ENCODE measurements around the gene DSTYK.
A peak's percentile ranks its signal among the peaks of the same experiment; 100 is the strongest.

DSTYK gene, protein sequence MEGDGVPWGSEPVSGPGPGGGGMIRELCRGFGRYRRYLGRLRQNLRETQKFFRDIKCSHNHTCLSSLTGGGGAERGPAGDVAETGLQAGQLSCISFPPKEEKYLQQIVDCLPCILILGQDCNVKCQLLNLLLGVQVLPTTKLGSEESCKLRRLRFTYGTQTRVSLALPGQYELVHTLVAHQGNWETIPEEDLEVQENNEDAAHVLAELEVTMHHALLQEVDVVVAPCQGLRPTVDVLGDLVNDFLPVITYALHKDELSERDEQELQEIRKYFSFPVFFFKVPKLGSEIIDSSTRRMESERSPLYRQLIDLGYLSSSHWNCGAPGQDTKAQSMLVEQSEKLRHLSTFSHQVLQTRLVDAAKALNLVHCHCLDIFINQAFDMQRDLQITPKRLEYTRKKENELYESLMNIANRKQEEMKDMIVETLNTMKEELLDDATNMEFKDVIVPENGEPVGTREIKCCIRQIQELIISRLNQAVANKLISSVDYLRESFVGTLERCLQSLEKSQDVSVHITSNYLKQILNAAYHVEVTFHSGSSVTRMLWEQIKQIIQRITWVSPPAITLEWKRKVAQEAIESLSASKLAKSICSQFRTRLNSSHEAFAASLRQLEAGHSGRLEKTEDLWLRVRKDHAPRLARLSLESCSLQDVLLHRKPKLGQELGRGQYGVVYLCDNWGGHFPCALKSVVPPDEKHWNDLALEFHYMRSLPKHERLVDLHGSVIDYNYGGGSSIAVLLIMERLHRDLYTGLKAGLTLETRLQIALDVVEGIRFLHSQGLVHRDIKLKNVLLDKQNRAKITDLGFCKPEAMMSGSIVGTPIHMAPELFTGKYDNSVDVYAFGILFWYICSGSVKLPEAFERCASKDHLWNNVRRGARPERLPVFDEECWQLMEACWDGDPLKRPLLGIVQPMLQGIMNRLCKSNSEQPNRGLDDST

DNA sequence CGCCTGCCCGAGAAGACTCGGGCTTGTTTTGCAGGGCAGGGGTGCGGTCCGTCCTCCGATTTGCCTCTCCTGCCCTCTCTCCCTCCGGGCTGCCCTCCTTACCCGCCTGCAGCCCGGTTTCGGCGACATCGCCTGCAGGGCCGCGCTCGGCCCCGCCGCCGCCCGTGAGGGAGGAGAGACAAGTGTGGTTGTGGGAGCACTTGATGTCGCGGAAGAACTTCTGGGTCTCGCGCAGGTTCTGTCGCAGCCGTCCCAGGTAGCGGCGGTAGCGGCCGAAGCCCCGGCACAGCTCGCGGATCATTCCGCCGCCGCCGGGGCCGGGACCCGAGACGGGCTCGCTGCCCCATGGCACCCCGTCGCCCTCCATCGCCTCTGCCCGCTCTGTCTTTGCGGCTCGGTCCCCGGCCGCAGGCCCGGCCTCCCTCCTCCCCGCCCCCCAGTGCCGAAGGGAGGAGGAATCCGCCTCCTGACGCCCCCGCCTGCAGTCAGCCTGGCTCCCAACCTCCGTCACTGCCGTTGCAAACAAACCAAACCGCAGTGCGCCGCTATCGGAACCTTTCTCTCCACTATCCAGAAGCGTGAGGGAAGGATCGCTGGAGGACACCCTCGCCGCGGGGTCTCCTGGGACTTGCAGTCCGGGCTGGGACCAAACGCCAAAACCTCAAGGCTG, at the start of gene DSTYK:
Gene DSTYK (minus strand): TSS at position 534 of the 670 bp plus-strand sequence. CDS start 167 bp downstream, at position 367.
- peak; percentile 95 to 96 for DNase-seq

DNA sequence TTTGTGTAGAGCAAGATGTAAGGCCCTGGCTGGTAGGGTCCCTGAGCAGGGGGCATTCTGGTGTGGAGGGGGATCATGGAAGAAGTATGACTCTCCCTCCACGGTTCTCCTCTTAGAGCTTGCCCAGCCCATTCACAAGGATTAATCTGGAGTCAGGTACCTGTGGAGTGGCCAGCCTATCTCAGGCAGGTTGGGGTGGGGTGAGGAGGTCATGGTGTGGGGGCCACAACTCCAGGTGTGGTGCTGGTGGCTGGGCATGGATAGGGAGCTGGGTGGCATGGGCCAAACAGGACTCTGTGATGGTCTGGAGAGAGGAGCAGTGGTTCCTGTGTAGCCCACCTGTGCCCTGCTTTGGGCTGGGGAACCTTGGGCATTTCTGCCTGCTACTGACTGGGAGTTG, 48.5 kb upstream of the DSTYK start:
- DNase-seq, result no peak

DNA sequence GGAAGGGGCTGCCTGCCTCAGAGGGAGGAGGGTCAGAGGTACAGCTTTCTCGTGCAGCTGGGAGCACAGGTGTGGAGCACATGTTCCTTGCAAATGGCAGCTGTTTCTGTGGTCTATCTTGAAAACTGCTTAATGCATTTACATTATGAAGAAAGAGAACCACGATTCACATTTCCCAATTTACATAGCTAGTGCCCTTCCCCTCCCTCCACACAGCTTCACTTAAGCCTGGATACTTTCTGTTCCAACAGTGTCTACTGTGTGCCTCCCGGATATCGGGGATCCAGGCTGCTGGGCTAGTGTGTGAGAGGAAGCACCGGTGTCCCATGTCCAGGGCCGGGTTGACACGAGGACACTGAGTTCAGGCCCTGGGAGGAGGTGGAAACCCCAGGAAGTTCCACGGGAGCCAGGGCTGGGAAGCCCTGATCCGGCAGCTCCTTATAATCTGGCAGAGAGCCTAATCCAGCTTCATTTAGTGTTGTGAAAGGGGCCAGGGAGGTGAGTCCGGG, 47.9 kb upstream of the DSTYK start:
- no peak for DNase-seq

DNA sequence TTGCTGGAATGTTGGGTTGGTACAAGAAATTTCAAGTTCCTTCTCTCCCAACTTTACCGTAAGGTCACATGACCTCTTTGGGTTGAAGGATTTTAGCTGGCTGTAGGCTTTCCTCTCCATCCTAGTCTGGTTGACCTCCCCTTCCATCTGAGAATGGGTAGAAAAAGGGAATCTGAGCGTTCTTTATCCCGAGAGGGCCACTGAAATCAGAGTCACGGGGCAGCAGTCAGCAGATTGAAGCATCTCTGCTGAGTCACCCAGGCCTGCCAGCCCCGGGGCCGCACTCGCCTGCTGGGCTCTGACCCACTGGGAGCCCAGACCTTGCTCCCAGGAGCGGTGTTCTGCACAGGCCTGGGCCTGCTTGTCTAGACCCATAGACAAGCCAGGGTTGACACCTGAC, 47.2 kb upstream of the DSTYK start:
- no peak for DNase-seq

DNA sequence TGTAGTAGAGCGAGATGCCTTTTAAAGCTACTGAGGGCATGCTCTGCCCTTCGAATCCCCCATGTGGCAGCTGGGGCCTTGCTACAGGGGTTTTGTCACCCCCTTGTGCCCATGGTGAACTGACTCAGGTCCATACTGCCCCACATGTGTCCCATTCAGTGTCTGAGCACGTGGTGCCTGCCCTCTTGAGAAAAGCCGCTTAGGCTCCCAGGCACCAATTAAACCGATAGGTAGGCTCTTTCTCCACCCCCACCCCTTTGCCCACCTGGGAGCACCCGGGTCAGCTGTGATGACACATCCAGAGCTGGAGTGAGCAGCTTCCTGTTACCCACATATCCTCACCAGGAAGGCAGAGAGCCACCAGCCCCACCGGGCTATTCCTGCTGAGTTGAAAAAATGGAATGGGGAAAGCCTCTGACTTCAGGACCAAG, 46.8 kb upstream of the DSTYK start:
- DNase-seq, result no peak

DNA sequence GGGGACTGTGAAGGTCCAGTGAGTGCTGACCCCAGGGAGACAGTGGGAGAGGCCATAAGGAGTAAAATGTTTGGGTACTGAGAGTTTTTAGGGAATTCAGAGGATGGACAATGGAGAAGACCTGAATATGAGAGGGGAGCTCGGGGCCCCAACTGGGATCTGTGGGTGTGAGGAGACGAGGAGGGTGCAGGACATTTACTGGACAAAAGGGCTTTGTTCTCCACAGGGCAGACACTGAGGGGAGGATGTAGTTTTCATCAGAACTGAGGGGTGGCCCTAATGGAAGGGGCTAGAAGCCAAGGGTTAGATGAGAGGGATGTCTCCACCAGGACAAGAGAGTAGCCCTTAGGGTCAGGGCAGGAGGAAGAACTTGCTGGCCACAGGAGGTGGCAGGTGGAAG, 46.2 kb upstream of the DSTYK start:
- DNase-seq, result no peak

DNA sequence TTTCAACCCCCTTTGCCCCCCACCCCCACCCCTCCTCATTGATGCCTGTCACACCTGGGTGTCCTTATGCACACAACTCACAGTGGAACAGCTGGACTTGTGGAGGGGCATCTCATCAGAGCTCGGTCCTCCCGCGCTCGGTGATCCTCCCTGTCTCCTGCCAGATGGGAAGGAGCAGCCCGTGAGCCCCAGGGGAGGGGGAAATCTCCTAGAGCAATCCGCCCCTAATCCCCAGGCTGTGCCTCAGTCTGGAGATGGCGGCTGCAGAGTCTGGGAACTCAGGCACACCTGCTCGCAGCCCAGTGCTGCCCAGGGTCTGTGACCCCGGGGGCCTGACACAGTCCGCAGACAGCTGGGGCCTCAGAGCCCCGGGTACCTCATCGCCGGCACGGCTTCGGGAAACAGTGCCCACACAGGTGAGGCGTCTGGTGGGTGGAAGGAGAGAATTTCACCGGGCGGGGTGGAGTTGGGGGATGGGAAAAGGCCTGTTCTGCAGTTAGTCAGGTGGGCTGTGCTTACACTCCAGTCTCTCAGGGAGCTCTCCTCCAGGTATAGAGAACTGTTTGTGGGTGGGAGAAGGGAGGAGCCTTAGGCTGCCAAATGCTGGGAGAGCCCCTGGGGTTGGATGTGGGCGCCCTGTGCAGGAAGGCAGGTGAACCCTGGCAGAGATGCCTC, 45.6 kb upstream of the DSTYK start:
- DNase-seq, result no peak

DNA sequence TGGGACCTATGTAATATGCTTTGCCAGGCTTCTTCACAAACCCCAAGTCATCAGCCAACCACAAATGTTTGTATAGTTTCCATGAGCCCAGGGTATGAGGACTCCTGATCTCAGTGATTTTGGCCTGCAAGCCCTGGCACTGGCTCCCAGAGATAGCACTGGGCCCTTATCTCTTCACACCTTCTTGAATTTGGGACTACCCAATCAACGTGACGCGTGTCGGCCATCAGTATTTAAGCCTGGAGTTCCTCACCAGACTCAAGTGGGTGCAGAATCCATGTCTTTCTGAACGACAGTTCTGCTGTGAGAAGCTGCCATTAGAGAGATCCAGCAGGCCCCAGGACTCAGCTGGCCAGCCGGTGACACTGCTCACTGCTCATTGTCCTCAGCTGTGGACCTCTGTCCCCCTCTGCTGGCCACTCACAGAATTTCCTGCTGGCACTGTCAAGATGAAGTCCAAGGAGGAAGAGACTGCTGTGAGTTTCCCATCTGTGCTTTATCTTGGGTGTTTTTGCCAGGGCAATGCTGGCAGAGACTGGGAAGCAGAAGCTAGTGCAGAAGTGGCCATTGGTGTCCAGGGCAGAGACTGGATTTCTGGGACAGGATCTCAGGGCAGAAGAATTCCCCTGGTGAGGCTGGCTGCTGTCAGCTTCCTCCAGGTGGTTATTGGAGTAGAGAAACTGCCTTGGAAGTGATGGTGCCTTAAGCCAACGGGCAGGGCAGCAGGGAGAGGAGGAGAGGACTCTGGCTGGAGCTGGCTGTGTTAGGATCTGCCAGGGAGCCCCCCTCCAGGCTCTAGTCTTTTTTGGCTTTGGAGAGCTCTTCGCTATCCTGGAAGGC, 44.7 kb upstream of the DSTYK start:
- peak; percentile 73 to 77 for DNase-seq

DNA sequence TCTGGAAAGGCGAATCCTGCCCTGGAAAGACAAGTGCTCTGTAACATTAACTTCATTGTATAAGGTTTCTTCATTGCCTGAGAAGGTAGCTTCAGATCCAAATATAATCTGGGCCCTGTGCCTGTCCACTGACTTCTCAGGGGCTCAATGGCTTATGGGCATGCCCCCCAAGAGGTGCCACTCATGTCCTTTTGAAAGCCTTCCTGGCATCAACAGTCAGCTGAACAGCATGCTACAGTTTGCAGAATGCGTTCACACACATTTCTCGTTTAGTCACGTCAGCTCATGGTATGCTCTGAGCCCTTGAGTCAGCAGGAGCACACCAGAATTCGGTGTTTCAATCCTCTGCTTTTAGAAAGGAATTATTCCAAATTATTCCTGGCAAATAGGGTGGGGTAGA, 40.1 kb upstream of the DSTYK start:
- no peak for DNase-seq

DNA sequence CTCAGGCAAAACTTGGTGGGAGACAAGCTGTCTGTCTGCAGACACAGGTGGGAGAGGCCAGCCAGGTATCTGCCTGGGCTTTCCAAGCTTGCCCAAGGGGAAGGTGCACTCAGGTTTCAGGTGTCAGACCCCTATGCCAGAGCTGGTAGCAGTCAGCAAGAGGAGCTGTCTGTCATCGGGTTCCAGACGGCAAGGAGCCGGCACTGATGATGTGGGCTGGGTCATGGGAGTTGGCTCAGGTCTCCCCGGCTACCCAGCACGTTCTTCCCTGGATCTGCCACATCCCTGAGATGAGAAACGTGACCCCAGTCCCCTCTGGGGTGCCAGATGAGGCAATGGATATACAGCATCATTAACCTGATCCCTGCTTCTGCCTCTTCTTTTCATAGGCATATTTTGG, 39.2 kb upstream of the DSTYK start:
- no peak for DNase-seq

DNA sequence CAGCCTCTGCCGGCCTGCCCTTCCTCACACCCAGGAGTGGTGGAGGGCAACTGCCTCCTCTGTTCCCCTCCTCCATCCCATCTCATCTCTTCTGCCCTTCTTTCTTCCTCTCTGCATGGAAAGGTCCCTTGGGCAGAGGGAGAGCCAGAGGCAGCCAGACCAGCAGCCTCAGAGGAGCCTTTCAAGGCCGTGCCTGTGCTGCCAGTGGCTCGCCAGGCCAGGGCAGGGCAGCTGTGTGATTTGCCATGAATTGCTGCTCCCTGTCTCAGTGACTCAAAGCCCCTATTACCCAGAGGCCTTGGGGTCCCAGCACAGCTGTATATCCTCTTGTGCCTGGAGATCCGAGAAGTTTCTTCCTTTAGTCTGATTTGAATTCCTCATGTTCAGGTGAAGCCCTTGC, 38.1 kb upstream of the DSTYK start:
- no peak for DNase-seq

DNA sequence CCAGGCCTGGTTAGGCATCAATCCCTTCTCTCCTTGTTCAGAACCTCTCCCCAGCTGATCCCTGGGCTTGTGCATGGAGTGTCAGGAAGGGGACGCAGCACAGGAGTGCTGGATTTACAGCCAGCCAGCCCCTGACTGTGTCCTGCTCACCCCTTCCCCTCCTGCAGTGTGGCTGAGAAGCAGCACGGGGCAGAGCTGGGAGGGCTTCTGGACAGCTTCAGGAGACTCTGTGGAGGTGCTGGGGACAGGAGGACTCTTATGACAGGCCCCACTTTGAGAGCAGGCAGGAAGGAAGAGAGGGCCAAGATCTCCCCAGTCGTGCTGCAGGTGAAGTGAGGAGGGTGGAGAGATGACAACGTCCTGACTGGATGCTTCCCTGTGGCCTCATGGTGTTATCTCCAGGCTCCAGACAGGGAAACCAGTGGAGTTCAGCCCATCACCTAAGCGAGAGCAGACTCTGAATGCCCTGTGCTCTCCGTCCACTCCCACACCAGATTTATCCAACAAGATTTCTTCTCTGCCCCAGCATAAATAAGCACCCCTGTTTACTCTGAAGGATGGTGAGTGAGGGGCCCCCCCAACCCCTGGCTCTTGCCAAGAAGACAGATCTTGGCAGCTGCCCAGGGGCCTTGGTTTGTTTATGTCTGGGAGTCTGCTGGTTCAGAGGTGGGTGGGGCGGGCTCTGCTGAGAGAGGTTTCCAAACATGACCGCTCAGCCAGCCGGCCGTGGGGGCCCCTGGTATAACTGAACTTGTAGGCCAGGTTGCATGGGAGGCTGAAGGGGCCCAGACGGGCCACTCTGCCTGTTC, 37.5 kb upstream of the DSTYK start:
- no peak for DNase-seq

DNA sequence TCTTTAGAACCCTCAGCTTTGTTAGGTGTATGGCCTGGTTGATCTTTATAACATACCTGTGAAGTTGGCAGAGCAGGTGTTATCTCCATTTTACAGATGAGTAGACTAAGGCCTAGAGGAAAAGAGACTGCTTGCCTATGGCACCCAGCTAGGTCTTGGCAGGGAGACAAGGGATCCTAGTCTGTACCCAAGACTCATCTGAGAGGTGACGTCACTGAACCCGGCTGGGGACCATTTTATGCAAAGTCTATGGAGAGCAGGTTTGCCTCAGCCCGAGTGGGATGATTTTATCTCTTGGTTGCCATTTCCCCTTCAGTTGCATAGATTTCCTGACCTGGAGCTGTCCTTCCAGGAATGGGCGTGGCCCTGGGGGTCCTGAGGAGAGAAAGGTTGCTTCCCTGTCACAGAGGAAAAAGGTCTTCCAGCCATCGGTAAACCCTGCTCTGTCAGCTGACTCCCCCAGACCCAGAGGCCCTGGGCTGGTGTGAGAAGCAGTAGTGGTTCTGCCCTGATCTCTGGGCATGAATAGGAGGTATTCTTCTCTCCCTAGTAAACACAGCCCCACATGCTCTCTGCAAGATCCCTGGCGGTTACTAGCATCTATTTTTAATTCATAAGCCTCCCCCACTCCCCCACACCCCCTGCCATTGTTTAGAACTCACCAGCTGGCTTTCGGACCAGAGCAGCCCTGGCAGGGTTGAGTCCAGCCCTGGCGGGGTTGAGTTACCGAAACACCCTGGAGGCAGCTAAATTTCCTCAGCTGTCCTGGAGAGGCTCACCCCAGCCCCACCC, 35.8 kb upstream of the DSTYK start:
- DNase-seq, result no peak

DNA sequence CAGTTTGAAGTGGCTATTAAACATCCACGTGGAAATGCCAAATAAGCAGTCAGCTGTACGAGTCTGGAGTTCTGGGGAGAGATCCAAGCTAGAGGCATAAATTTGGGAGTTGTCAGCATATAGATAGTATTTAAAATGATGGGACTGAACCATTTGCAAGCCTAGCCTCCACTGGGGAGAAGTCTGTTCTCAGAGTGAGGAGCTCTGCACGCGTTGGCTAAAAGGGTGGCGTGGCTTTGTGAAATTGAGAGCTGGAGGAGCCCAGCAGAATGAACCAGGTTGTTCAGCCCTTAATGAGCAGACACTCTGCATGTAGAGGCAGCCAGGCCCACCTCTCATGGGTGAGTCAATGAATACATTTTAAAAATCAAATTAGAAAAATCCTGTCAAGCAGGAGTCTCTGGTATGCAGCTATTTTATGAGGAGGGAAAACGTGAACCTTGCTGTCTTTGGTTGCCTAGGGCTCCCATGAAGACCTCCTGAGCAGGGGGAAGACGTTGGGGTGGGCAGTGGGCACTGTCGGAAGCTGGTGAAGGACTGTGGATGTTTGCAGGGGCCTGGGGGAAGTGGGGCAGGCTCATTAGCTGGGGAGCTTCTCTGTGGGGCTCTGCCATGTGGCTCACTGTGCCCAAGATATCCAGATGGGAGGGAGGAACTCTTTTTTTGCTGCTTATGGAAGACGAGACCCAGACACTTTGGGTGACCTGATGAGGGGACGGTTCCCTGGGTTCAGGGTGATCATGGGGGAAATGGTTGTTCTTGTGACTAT, 35.0 kb upstream of the DSTYK start:
- DNase-seq, result no peak

DNA sequence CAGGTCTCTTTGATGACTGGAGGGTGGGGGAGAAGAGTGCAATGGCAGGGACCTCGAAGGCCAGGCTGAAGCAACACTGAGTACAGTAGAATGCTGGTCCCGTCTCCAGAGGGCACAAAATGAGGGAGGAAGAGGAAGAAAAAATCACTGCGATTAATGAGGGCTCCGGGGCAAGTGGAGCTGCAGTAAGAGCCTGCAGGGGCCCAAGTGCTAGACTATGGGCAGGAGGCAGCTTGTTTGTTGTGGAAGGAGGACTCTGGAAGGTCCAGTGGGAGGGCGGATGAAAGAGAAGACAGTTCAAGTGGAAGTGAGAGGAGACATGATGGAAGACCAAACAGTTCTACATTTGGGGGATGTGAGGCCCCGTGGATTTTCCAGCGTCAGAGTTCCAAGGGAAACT, 33.6 kb upstream of the DSTYK start:
- DNase-seq, result no peak

DNA sequence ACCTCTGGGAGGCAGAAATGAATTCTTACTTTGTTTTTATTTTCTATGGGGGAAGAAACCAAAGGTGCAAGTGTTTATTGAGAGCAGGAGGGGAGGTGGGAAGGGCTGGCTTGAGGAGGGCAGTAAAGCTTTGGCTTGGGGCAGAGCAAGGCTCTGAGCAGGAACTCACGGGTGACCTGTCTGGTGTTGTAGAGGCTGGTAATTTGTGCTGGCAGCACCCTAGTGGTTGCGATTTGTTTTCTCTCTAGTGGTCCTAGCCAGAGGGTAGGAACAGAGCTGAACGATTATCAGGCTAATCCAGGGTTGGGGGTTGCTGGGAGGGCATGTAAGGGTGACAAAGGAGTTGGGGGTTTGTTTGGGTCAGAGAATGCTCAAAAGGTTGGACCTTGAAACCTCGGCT, 32.9 kb upstream of the DSTYK start:
- DNase-seq, result no peak

DNA sequence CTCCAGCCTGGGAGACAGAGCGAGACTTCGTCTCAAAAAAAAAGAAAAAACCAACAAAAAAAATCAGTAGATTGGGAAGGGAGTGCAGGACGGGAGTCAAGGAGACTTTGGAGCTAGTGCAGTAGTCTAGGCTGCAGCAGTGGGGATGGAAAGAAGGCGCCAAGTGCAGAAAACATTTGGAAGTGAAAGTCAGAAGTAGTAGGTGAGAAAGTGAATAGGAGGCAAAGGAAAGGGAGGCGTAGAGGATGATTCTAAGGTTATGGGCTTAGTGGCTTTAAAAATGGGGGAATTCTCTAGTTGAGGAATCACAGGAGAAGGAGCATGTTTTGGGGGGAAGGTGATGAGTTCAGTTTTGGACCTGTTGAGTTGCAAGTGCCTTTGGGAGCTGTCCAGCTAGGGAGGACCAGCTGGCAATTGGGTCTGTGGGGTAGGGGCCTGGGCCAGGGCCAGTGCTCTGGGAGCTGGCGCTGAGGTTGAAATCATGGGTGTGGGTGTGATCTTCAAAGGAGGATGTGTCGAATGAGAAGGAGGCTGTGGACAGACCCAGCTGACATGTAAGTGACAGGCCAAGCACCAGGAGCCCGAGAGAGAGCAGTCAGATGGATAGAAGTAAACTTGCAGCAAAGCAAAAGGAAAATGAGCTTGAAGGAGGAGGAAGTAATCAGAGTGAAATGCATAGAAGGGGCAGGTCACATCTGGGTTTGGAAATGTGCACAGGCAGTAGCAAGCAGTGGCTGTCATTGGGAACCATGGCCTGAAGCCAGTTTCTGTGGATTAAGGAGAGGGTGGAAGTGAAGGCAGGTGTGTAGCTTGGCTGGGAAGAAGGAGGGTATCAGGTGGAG, 32.1 kb upstream of the DSTYK start:
- peak in 1 of 2 experiments; percentile 20 for DNase-seq
